Ramos (cell line): ENCODE measurements around the gene ABCE1.

Experiments
- in situ Hi-C: fragments of 300-500 bp; cut with MboI; formaldehyde crosslinking; loops from one replicate; pipeline ENCODE4 v1.14.3; 2022; ENCODE audit warnings: low sequenced_read_pairs; ENCODE audit not compliant: unreplicated experiment

Gene ABCE1

GRCh38 chr4:145097821-145098674 is at the start of gene ABCE1, which contains the start of gene ANAPC10:
TSS of gene ABCE1 (plus strand) at chr4:145098311. CDS start at chr4:145104413, 6,102 bp downstream.
TSS of gene ANAPC10 (minus strand) at chr4:145098196. CDS start at chr4:145096099, 2,097 bp downstream.
- in situ Hi-C loops, result no loop called here

- in situ Hi-C loops, result no loop called here
Measured at GRCh38 chr4:145048817-145049216, 49.3 kb upstream of the ABCE1 start.

GRCh38 chr4:145049241-145049640 is 48.9 kb upstream of the ABCE1 start:
- in situ Hi-C loops, result no loop called here

GRCh38 chr4:145055533-145056257 is 42.4 kb upstream of the ABCE1 start:
- in situ Hi-C loops, result loop anchor here (25.0 kb wide), 1 partner anchor 868 kb away; no protein-coding TSS in a partner anchor

- in situ Hi-C loops, result loop anchor here (25.0 kb wide), 1 partner anchor 869 kb away; no protein-coding TSS in a partner anchor
Measured at GRCh38 chr4:145056325-145057130, 41.6 kb upstream of the ABCE1 start.

GRCh38 chr4:145058256-145058655 is 39.9 kb upstream of the ABCE1 start:
- in situ Hi-C loops, result loop anchor here (25.0 kb wide), 1 partner anchor 871 kb away; no protein-coding TSS in a partner anchor

GRCh38 chr4:145061318-145061920 is 36.7 kb upstream of the ABCE1 start:
- in situ Hi-C loops, result loop anchor here (25.0 kb wide), 1 partner anchor 874 kb away; no protein-coding TSS in a partner anchor

- in situ Hi-C loops, result loop anchor here (25.0 kb wide), 1 partner anchor 879 kb away; no protein-coding TSS in a partner anchor
Measured at GRCh38 chr4:145066063-145066501, 32.0 kb upstream of the ABCE1 start.

GRCh38 chr4:145069361-145069760 is 28.8 kb upstream of the ABCE1 start:
- in situ Hi-C loops, result loop anchor here (25.0 kb wide), 1 partner anchor 882 kb away; no protein-coding TSS in a partner anchor

- in situ Hi-C loops, result loop anchor here (25.0 kb wide), 1 partner anchor 884 kb away; no protein-coding TSS in a partner anchor
Measured at GRCh38 chr4:145071560-145071959, 26.6 kb upstream of the ABCE1 start.

GRCh38 chr4:145075742-145076468 is 22.2 kb upstream of the ABCE1 start:
- in situ Hi-C loops, result no loop called here

- in situ Hi-C loops, result no loop called here
Measured at GRCh38 chr4:145076469-145076855, 21.6 kb upstream of the ABCE1 start.

- in situ Hi-C loops, result no loop called here
Measured at GRCh38 chr4:145081756-145082155, 16.4 kb upstream of the ABCE1 start.

- in situ Hi-C loops, result no loop called here
Measured at GRCh38 chr4:145083891-145084605, 14.1 kb upstream of the ABCE1 start.

GRCh38 chr4:145090380-145090779 is 7.7 kb upstream of the ABCE1 start:
- in situ Hi-C loops, result no loop called here

GRCh38 chr4:145093638-145094037 is 4.5 kb upstream of the ABCE1 start:
- in situ Hi-C loops, result no loop called here

GRCh38 chr4:145097331-145097820 is 735 bp upstream of the ABCE1 start:
- in situ Hi-C loops, result no loop called here

- in situ Hi-C loops, result no loop called here
Measured at GRCh38 chr4:145098675-145099037, 545 bp downstream of the ABCE1 start.
